ENCODE measurements around the gene ANTXR2.
A peak's percentile ranks its signal among the peaks of the same experiment; 100 is the strongest.

Gene ANTXR2

DNA sequence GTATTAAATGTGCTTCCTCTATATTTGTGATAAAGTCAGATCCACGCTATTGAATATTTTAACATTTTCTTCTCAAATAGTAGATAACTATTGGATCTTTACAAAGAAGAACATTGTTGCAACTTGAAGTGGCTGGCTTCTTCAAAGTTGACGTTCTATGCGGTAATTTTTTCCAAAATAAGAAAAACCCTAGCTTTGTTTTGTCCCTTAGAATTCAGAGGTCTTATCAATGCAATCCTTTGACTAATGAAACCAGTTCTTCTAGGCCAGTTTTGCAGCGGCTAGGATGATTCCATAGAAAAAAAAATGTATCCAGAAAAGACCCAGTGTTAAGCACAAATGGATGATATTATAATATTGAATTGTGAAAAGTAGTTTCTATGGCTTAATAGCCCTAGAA, 89.6 kb downstream of the ANTXR2 start:
- DNase-seq (ENCODE audit: low read depth) = no peak

DNA sequence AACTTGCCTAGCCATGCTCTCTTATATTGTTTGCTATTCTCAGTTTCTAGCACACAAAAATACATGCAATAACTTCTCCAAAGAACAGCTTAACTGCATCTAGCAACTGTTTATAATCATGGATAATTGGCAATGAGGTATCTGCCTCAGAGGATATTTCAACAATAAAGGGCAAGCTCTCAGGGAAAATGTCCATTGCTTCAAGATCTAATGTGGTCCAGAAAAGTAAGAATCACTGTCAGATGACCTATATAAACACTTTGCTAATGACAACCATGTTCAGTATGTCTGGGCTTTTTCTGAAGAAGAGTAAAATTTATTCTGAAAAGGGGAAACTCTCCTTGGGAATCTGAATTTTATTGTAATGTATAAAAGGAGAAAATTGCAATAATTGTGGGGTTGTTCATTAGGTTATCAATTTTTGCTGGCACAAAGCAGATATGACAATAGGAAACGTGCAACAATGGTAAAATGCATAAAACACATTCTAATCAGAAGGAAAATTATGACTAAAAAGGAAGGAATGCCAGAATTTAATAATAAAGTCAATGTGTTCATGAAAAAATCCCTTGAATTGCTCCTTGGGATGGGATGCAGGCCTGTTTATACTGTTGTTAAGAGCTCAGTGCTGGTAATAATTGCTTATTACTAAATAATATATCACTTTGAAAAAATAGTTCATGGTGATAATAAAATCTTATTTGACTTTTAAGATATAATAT, 90.3 kb downstream of the ANTXR2 start:
- no peak for DNase-seq (ENCODE audit: low read depth)

DNA sequence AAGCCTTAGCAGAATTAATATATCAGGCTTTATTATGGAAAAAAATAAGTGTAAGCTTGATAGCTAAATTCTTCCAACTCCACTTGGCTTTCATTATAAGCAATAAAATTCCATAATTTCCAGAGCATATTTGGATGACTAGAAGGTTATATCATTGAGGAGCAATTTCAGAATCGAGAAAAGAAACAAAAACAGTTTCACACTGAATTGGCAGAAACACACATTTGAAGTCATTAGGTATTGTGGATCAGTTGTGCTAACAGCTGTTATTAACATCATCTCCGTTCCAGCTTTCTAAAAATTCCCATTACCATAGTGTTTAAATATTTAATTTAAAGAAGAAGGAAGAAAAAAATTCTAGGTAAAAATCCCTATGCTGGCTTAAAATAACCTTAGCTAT, 92.6 kb downstream of the ANTXR2 start:
- DNase-seq (ENCODE audit: low read depth) = no peak

DNA sequence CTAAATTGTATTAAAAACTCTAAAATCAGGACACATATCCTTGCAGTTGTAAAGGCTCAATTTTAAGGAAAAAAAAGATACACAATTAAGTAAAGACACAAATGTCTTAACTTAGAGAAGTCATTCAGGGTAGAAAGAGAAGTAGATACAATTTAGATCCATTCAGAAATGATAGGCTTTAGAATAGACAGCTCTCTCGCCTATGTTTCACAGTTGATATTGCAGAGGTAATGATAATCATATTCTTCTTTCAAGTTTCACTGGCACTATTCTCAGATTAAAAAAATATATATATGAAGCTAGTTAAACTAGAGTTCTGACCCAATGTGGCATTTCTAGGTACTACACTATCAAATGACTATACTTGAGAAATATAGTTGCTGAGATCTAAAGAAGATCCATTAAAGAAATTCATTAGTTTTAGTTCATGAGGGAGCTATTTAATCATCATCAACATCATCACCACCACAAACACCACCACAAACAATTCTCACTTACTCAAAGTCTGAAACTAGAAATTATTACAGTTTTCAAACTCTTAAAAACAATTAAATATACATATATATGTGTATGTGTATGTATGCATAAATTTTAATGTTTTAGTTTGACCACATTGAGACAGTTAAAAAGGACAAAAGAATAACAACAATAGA, 93.1 kb downstream of the ANTXR2 start:
- DNase-seq (ENCODE audit: low read depth) = no peak

DNA sequence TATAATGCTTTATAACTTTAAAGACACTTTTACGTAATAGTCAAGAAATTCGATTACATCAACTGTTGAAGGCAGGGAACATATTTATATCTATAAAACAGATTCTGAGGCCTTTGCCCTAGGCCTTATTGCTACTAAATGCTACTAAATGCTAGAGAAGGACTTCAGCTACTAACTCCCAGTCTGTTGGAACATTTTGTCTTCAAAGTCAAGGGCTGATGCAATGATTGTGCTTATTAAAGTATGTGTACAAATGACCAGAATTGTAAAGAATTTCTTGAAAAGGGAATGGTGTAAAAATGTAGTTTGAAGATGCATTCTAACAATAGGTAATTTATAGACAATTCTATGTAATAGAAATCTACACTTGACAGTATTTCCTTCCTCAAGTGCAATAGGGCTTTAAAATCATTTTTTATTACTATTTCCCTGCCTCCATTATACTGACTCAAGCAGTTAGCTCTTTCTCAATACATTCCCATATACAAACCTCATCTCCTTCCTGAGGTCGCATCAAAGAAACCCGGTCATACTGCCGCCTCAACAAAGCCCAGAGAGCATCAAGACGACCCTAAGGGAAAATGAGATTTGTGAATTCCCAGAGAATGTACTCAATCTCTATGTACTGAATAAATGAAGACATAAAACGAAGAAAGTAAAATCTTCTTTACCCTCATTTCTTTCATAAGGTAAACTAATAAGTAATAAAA, 95.7 kb downstream of the ANTXR2 start:
- DNase-seq (ENCODE audit: low read depth) = no peak

DNA sequence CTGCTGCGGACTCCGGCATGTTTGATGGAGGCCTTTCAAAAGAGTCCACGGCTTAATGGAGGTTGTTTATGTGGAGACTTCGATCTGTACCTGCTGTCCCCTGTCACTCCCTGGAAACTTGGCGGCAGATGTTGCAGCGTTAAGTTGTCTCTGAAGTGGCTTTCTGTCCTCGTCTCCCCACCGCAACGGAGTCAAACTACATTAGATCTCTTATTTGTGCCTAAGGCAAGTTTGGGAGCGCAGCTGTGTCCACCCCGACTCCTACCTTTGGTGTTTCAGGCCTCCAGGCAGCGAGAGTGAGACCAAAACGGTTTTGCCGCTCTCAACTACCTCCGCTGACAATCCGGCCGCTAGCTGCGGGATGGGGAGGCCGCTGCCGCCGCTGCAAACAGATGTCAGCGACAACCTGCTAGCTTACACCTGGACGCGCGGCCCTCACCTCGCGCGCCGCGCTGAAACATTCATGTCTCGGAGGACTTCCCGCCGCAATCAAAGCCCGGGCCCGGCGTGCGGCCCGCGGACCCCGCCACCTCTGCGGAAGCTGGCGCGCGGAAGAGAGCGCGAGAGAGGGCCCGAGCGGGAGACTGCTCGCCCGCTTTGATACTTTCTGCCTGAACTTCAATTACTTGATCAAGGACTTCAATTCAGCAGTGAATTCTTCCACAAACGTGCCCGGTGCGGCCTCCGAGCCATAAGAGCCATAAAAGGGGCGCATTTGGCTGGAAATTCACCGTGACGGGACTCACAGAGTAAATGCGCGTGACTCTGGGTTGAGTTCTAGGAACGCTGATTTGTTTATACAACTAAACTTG, 108.4 kb downstream of the ANTXR2 start:
- DNase-seq (ENCODE audit: low read depth) = no peak

DNA sequence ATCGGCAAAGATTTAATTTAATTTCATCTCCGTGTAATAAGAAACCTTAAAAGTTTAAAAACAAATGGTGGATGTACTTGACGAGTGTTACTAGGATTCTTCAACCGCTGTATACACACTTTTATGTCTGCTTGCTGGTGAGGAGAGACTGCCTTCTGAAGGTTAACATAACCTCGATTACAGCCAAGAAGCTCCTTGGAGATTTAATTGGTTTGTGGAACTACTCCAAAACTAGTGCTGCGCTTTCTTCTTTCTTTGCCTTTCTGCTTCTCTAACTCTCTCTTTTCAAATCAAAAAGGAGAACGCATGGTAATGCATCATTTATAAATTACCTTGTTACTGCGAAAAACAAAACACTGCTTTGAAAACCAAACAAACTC, 109.0 kb downstream of the ANTXR2 start:
- DNase-seq (ENCODE audit: low read depth) = no peak

DNA sequence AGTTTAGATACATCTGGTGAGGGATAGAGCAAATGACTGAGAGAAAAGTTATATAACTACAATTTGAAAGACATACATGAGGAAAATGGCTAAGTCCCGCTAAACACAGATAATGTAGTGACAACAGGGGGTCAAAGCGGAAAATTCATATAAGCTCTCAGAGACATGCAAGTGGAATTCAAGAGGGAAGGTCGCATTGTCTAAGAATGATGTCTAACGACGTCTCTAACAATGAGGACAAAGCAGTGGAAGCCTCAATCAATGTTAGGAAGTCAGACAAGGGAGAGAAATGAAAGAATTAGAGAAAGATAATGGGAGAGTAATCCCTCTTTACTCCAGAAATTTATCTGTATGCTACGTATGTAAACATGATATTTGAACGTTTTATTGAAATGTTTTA, 113.4 kb downstream of the ANTXR2 start:
- DNase-seq (ENCODE audit: low read depth) = no peak

DNA sequence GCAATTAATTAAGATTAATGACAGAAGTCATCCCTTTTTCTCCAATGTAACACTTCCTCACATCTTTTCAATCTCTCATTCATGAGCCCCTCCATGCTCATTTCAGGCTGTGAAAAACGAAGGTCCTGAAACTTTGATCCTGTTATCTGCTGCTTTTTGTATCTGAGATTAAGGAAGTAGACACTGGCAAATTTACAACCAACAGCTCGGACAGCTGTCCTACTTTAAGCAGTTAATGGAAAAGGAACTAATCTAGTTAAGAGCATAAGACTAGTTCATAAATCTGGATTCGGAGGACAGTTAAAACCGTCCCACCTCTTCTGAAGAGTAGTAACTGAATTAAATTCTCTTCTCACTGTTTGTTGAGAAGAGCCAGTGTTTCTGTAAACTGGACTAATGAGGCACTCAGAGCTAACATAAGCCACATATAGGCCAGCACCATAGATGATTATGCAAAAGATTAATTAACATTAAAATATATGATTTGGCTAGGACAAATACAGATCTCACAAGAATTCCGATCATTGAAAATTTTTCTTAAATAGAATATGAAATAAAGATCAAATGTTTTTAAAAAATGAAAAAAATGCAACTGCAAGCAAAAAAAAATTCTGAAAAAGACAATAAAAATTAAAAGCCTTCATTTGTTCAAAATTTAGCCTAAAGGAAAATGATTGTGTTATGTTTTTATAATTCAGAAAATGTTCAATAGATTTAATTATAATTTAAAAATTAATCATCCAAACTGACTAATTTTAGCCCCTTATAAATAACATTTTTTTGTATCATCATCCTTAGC, 114.4 kb downstream of the ANTXR2 start:
- no peak for DNase-seq (ENCODE audit: low read depth)

DNA sequence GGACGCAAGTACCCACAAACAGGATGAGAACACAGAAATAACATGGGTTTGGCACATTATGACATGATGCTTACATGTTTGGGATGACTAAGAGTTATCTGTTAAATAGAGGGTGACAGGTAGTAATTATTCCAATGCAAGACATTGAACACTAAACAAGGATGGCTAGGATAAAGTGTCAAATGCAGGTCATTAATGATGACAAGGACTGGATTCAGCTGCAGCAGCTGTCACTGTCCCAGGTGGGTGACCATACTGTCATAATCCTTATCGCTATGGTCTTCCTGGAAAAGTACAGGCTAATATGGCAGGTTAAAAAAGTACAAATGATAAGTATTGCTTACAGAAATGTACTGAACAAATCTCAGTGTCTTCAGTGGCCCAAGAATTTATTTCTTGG, 123.9 kb downstream of the ANTXR2 start:
- no peak for DNase-seq (ENCODE audit: low read depth)

DNA sequence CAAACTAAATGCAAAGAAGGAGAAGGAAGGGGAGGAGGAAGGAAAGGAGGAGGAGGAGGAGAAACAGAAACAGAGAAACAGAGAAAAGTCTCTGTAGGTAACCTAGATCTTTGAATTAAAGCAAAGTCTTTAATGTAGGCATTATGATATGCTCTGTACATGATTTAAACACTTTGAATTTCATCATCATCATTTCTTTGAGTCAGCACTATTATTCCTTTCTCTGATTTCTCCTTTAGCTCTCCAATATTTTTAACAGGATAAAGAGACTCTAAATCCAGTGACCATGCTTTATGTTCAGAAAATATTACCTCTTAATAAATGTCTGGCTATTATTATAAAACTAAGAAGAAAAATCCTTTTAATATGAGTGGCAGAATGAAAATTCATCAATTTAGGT, 124.3 kb downstream of the ANTXR2 start:
- no peak for DNase-seq (ENCODE audit: low read depth)

DNA sequence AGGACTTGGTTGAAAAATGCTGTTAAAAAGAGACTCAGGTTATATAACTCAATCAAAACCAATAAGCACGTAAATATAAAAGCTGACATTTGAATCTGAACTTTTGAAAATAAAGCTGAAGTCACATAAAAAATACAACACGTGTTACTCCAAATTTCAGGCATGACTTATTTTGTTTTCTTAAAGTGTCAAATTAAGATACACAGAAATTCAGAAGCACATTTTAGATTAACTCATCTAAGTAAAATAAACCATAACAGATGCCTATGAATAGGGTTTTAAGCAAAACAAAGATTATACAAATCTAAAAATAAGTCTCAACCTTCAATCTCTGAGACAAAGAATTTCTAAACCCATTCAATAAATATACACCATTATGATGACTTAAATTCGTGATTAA, 124.8 kb downstream of the ANTXR2 start:
- no peak for DNase-seq (ENCODE audit: low read depth)

DNA sequence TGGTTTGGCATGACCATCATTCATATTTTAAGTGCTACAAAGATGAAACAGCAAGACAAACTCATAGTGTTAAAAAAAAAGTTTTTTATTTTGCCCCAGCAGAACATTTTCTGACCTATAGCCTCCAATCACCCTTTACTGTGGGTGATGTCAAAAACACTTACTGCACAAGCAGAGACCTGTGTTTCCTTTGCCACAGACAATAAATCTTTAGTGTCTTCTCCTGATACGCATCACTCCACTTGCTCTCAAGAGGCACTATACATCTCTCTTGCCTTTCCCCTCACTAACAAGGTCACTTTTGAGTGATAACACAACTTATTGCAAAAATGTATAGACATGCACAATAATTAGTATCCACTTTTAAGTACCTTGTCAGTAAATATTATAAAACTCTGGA, 125.6 kb downstream of the ANTXR2 start:
- DNase-seq (ENCODE audit: low read depth) = no peak

DNA sequence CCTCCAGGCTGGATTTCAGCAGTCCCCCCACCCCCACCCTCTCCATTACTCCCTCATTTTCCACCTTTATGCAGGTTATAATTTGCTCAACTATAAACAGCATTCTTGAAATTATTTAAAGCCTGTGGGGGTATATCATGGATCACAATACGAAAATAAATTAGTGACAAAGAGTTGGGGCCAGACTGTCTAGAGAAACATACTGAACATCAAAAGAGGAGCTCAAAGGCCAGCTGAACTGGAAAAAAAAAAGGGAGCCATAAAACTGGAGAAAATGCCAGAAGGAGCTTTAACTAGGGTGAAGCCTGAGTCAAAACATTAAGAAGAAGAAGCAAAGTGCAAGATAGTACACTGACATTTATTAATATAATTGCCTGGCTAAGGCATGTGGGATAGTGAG, 137.8 kb downstream of the ANTXR2 start:
- DNase-seq (ENCODE audit: low read depth) = no peak

DNA sequence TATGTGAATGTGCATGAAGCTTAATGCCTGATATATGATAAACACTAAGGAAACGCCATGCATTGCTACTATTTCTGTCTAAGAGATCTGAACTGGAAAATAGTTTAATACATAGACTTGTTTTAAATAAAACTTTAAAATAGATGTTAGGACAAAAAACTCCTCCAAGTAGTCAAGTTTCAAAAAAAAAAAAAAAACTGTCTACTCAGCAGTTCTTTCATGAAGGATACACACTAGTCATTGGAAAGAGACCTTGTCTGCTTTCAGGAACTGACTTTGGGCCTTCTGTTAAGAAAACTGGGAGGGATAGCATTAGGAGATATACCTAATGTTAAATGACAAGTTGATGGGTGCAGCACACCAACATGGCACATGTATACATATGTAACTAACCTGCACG, 138.4 kb downstream of the ANTXR2 start:
- DNase-seq (ENCODE audit: low read depth) = no peak

DNA sequence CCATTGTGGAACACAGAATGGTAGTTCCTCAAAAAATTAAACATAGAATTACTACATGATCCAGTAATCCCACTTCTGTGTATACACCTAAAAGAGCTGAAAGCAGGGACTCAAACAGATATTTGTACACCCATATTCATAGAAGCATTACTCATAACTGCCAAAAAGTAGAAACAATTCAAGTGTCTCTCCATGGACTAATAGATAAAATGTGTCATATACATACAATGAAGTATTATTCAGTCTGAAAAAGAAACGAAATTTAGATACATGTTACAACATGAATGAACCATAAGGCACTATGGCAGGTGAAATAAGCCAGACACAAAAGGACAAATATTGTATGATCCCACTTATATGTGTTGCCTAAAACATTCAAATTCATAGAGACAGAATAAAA, 145.1 kb downstream of the ANTXR2 start:
- no peak for DNase-seq (ENCODE audit: low read depth)

DNA sequence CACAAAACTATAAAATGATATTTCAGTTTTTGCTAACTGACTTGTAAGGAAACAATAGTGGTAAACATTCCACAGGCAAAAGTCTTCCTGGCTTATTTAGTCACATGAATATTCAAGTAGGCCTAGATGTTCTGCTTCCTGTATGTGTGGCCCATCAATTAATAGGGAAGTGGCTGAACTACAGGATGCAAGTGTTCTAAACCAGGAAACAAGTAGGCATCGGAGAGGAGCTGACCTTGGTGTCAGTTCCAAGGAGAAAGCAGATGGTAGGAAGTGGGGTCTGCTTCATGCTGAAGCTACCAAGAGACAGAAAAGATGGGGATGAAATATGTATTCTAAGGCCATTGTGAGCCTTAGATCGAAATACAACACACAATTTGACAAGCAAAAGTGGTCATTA, 149.7 kb downstream of the ANTXR2 start:
- DNase-seq (ENCODE audit: low read depth) = no peak

DNA sequence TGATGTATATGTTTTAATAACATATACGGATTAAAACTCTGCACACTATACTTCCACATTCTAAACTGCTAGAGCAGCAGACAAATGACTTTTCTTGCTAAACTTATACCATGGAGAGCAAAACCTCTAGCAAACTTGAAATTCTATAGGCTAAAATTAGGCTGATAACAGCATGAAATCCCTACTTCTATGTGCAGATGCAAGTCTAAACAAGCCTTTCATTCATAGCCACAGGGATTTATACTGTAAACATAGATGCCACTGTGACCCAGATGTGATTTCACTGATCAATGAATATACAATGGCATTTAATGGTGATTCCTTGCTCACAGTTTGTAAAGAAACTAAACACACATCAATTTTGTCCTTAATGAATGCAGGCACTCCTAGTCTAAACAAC, 151.0 kb downstream of the ANTXR2 start:
- DNase-seq (ENCODE audit: low read depth) = no peak

DNA sequence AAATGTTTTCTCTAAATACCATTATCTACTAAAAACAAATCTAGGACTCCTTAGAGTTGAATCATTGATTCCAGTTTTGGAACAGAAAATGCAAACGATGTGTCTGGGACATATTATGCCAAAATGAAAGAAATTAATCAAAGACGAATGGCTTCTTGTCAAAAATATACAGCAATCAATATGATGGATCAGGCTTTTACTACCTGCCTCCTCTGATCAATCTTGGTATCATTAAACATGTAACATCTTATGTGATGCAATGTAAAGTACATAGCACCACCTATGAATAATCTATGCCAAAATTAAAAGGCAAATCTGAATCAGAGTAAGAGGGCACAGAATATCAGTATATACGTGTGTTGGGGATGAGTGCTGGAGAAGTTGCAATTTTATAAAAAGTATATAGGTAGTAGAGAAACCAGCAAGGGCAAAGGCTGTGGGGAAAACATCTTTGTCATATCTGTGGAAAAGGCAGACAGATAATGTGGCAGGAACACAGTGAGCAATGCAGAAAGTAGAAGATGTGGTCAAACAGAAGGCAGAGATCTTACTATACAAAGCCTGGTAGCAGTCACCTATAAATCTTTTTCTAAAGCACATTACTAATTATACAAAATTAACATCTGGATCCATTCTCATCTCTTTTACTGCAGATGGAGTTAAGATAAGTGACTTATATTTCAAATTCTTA, 152.7 kb downstream of the ANTXR2 start:
- DNase-seq (ENCODE audit: low read depth) = no peak

DNA sequence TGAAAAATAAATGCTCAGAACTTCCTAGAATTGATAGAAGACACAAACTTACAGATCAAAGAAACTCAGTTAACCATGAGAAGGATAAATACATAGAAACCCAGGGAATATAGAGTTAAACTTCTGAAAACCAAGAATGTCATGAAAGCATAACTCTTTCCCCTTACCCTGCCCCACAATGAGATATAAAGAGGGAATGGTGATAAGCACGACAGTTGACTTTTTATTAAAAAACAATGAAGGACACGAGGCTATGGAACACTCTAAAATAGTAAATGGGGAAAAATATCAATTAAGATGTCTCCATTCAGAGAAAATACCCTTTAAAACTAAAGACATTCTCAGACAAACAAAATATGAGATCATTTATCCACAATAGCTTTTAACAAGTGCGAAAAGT, 154.7 kb downstream of the ANTXR2 start:
- DNase-seq (ENCODE audit: low read depth) = no peak

DNA sequence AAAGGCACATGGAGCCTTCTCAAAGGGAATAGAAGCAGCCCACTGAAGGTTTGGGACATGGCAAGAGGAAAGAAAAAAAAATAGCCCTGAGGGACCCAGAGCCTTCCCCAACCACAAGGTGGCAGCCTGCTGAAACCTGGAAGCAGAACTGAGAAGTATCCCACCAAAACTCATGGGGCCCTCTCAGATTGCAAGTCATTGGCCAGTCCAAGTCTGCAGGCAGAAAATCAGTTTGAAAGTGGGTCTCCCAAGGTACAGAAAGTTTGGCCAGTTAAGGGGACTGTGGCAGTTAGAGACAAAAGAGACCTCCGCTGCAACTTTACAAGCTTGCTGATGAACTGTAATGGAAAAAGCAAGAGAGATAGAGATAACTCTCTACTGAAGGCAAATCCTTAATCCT, 155.8 kb downstream of the ANTXR2 start:
- peak; percentile 10 for DNase-seq (ENCODE audit: low read depth)

Data from stimulated activated CD8-positive, alpha-beta memory T cell treated with anti-CD3 and anti-CD28 coated beads, Interleukin-12 subunit alpha, Interleukin-12 subunit beta, amount 100 ng/mL, for 4 hours (primary cell).